ENCODE data around the gene PPP2R3B. TPM values are rescaled to one million over a fixed set of nuclear protein-coding genes. Genes with fewer than 3 reads are reported as not detected.

Gene PPP2R3B
- total and polyA plus RNA-seq, 2 of the 4 experiments (the other 2 are of a cell fraction), result 13.2 to 13.3 TPM

GRCh38 chrX:362937-363620 is 23.6 kb downstream of the PPP2R3B start:
- CTCF ChIA-PET, result no interaction called here
- TF ChIP-seq, protein P1, sequence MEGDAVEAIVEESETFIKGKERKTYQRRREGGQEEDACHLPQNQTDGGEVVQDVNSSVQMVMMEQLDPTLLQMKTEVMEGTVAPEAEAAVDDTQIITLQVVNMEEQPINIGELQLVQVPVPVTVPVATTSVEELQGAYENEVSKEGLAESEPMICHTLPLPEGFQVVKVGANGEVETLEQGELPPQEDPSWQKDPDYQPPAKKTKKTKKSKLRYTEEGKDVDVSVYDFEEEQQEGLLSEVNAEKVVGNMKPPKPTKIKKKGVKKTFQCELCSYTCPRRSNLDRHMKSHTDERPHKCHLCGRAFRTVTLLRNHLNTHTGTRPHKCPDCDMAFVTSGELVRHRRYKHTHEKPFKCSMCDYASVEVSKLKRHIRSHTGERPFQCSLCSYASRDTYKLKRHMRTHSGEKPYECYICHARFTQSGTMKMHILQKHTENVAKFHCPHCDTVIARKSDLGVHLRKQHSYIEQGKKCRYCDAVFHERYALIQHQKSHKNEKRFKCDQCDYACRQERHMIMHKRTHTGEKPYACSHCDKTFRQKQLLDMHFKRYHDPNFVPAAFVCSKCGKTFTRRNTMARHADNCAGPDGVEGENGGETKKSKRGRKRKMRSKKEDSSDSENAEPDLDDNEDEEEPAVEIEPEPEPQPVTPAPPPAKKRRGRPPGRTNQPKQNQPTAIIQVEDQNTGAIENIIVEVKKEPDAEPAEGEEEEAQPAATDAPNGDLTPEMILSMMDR (conservative IDR thresholded peaks at IDR 0.05; ENCODE audit: low read depth, low read length), result no peak
- TF ChIP-seq NFE2L2 (IDR thresholded peaks at IDR 0.05; ENCODE audit: low read depth, low read length), result no peak
- TF ChIP-seq BHLHE40 (IDR thresholded peaks at IDR 0.05; ENCODE audit: low read depth, low read length), result no peak
- no peak for TF ChIP-seq MXI1 (IDR thresholded peaks at IDR 0.05; ENCODE audit: borderline replicate concordance, low read depth, low read length)
- TF ChIP-seq CHD1 (IDR thresholded peaks at IDR 0.05; ENCODE audit: low read depth, low read length), result no peak
- no peak for TF ChIP-seq SMC3 (IDR thresholded peaks at IDR 0.05; ENCODE audit: low read depth, low read length)
- TF ChIP-seq POLR2A (IDR thresholded peaks at IDR 0.05; ENCODE audit: low read depth, low read length), result no peak
- TF ChIP-seq RFX5 (IDR thresholded peaks at IDR 0.05; ENCODE audit: low read depth, low read length), result no peak
- no peak for TF ChIP-seq ELK1 (IDR thresholded peaks at IDR 0.05; ENCODE audit: borderline replicate concordance, low read depth, low read length)
- TF ChIP-seq FOS (IDR thresholded peaks at IDR 0.05; ENCODE audit: low read depth, low read length), result no peak
- TF ChIP-seq, protein P2, sequence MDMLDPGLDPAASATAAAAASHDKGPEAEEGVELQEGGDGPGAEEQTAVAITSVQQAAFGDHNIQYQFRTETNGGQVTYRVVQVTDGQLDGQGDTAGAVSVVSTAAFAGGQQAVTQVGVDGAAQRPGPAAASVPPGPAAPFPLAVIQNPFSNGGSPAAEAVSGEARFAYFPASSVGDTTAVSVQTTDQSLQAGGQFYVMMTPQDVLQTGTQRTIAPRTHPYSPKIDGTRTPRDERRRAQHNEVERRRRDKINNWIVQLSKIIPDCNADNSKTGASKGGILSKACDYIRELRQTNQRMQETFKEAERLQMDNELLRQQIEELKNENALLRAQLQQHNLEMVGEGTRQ (IDR thresholded peaks at IDR 0.05; ENCODE audit: low read depth, low read length), result no peak
- TF ChIP-seq MAZ (IDR thresholded peaks at IDR 0.05; ENCODE audit: borderline replicate concordance, low read depth, low read length), result no peak
- no peak for TF ChIP-seq RAD21 (IDR thresholded peaks at IDR 0.05; ENCODE audit: low read length)
- TF ChIP-seq RCOR1 (IDR thresholded peaks at IDR 0.05; ENCODE audit: insufficient replicate concordance, low read length), result no peak
- TF ChIP-seq MAFK (IDR thresholded peaks at IDR 0.05; ENCODE audit: low read depth, low read length), result no peak
- WGBS, 2 experiments (ENCODE audit: extremely low coverage in 2 of 2, insufficient read length in 1 of 2), result 79% methylated on average over 30 of the region's 38 CpGs; no CpG with 5 or more reads in 1 of the 2 experiments
- no peaks in the 10 kb centered on the region for H3K9me1 ChIP-seq (ENCODE audit: insufficient read depth, low read length)
- H2BK5ac ChIP-seq (ENCODE audit: low read depth, low read length, poor library complexity, severe bottlenecking), result no peak overlapping the region
- no peak overlapping the region for H3K4me3 ChIP-seq (ENCODE audit: insufficient read depth, low read depth, low read length)
- H3K79me1 ChIP-seq (ENCODE audit: low read depth in 1 of 2, low read length in 2 of 2), result no peaks in the 10 kb centered on the region; a peak in 1 of 4 replicates
- dilution Hi-C loops (cut with HindIII; ENCODE audit: low sequenced_read_pairs, unreplicated experiment), result no loop called here
- no peak overlapping the region for H3K14ac ChIP-seq (replicated peaks; ENCODE audit: low read depth, low read length)
- H2BK20ac ChIP-seq (ENCODE audit: low read depth, low read length), result no peak overlapping the region
- no peak overlapping the region for H3K18ac ChIP-seq (ENCODE audit: low read depth, low read length)
- no peak overlapping the region for H3K56ac ChIP-seq (ENCODE audit: extremely low read depth, insufficient read depth, low read length)
- ATAC-seq (ENCODE audit: low read depth), result no peak
- no peak for DNase-seq
- H2BK15ac ChIP-seq (ENCODE audit: low read depth, low read length), result no peak overlapping the region
- no peak overlapping the region for H3K23ac ChIP-seq (ENCODE audit: low read depth, low read length)
- H4K20me1 ChIP-seq (ENCODE audit: insufficient read depth, low read length), result no peaks in the 10 kb centered on the region
- no peak overlapping the region for H4K5ac ChIP-seq (ENCODE audit: low read depth, low read length)
- H2AFZ ChIP-seq (replicated peaks; ENCODE audit: low read length, poor library complexity), result no peak overlapping the region
- peaks cover 30% of the 10 kb centered on the region for H3K9me3 ChIP-seq (ENCODE audit: control insufficient read depth, insufficient read depth, low read length)
- H3K4ac ChIP-seq (ENCODE audit: low read depth, low read length), result no peak overlapping the region
- no peaks in the 10 kb centered on the region for H3K4me1 ChIP-seq (ENCODE audit: control insufficient read depth, insufficient read depth, low read length)
- no peak overlapping the region for H2AK9ac ChIP-seq (replicated peaks; ENCODE audit: low read depth, low read length, poor library complexity)
- no peak overlapping the region for H3K27ac ChIP-seq (ENCODE audit: insufficient read depth, low read length)
- no peak overlapping the region for H4K91ac ChIP-seq (ENCODE audit: insufficient read depth, low read depth, low read length)
- no peak overlapping the region for H2AK5ac ChIP-seq (ENCODE audit: low read depth, low read length)
- H4K8ac ChIP-seq (ENCODE audit: low read depth in 2 of 2, low read length in 2 of 2), result no peak overlapping the region
- POLR2A ChIA-PET (ENCODE audit: unreplicated experiment), result no interaction called here
- intact Hi-C loops (cut with micrococcal nuclease), result no loop called here
- H3K36me3 ChIP-seq (ENCODE audit: control insufficient read depth, insufficient read depth, low read length), result peaks cover 14% of the 10 kb centered on the region; the same call in 1 of the 2 replicates
- no peaks in the 10 kb centered on the region for H3K27me3 ChIP-seq (ENCODE audit: control insufficient read depth, insufficient read depth, low read length)
- no peak overlapping the region for H3K9ac ChIP-seq (ENCODE audit: low read depth, low read length)
- H2BK120ac ChIP-seq (ENCODE audit: low read depth, low read length), result no peak overlapping the region
- no peak overlapping the region for H3K4me2 ChIP-seq (ENCODE audit: low read depth, low read length)
- in situ Hi-C loops (cut with MboI; ENCODE audit: low sequenced_read_pairs), result no loop called here
- no TSS peak for BruUV-seq (replicated peaks)
